GM21381 (cell line): Measurements from ENCODE around the gene C2CD4D.
"Not testable (repeated sequence)": the region's sequence is repeated elsewhere in the genome, so short reads cannot be mapped to it uniquely, and the experiment has no call there.

Source experiments
- ATAC-seq: cut with Tn5 transposase; IDR thresholded peaks from one replicate; pipeline ENCODE4 v1.9.1; 2021; ENCODE audit warnings: mild to moderate bottlenecking, moderate library complexity; ENCODE audit not compliant: unreplicated experiment

Gene C2CD4D

DNA sequence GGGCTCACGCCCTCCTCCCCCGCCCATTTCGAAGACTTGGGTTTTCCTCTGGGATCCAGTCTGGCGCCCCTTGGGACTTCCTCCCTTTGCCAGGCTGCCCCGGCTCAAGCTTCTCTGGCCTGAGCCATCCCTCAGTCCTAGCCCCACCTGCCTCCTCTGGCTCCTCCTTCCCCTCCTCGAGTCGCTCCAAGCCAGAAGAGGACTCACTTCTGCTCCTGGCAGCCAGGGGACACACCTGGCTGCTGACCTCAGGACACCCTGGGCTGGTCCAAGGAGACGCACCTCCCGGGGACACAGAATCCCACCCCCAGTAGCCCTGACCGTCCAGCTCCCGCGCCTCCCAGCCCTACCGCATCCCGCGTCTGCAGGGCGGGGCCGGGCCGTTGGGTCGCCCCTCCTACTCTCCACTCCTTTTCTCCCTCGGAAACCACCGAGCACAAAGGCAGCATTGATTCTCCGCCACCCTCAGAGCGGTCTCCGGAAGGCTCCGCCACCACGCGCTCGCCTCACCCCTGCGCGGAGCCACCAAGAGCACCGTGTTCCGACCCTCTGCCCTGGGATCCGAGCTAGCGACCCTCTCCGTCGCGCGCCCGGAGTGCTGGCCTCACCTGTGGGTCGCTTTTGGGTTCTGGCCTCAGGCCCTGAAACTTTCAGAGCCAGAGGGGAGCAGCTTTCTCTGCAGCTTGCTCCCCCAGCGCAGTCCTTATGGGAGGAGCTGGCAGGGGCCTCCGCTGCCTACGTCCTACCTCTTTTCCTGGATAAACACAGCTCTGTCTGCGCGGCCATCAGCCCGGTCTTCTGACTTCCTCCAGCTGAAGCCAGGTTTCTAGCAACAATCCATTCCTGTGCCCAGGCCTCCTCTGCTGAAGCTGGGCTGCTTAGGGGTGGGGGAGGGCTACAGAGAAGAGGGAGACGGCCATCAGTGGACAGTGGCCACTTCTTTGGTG lies at the start of gene C2CD4D:
TSS of gene C2CD4D (minus strand) at position 364 of the 947 bp plus-strand sequence. CDS start 831 bp downstream, outside the sequence.
- ATAC-seq, result no peak

DNA sequence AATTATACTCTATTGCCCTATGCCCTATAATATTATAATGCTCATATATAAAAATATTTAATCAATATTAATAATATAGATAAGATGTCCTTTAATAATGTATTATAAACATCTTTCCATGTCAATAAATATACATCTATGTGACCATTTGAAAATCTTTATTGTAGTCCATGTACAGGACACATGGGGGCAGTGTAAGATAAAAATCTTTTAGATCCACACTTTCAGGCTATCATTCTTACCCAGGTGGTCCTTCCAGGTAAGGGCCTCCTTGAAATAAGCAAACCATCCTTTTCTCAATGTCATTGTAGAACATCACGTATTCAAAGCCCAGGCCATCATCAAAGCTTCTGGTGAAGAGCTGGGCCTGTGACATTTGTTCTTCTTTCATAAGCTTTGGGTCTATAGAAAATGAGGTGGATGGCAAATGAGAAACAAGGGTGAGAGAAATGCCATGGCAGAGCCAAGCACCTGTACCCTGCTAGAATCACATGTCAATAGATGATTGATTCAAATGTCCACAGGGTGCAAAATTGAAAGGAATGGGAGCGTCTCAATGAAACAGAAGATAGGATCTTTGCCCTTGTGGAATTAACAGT lies 49.5 kb upstream of the C2CD4D start:
- ATAC-seq, result no peak

DNA sequence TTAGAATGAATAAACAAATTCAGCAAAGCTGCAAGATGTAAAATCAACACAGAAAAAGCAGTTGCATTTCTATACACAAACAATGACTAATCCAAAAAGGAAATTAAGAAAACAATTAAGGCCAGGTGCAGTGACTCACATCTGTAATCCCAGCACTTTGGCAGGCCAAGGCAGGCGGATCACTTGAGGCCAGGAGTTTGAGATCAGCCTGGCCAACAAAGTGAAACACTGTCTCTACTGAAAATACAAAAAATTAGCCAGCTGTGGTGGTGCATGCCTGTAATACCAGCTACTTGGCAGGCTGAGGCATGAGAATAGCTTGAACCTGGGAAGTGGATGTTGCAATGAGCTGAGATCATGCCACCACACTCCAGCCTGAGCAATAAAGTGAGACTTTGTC lies 47.4 kb upstream of the C2CD4D start:
- no peak for ATAC-seq

DNA sequence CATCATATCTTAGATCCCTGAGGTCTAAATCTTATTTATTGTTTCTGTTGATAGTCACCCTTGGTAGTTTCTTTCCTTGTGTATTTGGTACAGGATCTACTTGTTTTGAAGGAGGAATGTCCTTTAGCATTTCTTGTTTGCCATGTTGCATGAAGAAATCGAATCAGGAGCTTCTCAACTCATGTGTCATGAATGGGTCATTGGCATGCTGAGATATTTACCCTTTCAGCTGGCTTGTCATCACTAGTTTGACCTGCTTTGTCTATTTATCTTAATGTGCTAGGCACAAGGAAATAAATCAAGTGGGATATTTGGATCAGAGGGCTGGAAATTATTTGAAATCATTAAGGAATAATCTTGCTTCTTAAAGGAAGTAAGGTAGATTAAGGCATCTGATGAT lies 45.9 kb upstream of the C2CD4D start:
- ATAC-seq, result no peak

DNA sequence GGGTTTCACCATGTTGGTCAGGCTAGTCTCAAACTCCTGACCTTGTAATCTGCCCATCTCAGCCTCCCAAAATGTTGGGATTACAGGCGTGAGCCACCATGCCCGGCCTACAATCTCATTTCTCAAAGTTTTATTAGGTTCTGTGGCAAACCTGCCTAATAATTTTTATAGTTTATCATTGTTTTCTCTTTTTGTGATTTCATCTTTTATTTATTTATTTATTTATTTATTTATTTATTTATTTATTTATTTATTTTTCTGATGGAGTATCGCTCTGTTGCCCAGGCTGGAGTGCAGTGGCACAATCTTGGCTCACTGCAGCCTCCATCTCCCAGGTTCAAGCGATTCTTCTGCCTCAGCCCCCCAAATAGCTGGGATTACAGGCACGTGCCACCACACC lies 45.3 kb upstream of the C2CD4D start:
- not testable (repeated sequence) for ATAC-seq

DNA sequence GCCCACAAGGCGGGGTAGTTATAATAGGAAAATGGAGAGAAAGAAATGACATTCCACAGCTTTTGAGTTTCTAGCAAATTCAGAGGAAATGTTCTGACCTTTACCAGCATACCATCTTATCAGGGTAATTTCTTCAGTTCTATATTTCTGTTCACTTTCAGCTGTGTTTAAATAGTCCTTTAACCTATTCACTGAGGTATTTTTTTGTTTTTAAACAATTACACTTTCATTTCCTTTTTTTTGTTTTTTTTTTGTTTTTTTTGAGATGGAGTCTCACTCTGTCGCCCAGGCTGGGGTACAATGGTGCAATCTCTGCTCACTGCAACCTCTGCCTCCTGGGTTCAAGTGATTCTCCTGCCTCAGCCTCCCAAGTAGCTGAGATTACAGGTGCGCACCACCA lies 44.8 kb upstream of the C2CD4D start:
- ATAC-seq, result not testable (repeated sequence)

DNA sequence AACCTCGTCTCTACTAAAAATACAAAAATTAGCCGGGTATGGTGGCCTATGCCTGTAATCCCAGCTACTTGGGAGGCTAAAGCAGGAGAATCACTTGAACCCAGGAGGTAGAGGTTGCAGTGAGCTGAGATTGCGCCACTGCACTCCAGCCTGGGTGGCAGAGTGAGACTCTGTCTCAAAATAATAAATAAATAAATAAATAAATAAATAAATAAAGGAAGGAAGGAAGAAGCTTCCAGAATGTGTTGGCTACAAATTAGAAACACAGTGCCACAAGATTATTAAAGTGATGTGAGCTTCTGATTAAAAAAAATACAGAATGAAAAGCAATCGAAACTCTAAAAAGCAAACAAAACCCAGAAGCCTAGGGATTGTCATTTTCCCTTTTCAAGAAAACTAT lies 44.3 kb upstream of the C2CD4D start:
- not testable (repeated sequence) for ATAC-seq

DNA sequence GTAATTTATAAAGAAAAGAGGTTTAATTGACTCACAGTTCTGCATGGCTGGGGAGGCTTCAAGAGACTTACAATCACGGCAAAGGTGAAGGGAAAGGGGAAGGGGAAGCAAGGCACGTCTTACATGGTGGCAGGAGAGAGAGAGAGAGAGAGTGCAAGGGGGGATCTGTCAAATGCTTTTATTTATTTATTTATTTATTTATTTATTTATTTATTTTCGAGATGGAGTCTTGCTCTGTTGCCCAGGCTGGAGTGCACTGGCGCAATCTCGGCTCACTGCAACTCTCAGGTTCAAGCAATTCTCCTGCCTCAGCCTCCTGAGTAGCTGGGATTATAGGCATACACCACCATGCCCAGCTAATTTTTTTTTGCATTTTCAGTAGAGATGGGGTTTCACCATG lies 43.3 kb upstream of the C2CD4D start:
- not testable (repeated sequence) for ATAC-seq

DNA sequence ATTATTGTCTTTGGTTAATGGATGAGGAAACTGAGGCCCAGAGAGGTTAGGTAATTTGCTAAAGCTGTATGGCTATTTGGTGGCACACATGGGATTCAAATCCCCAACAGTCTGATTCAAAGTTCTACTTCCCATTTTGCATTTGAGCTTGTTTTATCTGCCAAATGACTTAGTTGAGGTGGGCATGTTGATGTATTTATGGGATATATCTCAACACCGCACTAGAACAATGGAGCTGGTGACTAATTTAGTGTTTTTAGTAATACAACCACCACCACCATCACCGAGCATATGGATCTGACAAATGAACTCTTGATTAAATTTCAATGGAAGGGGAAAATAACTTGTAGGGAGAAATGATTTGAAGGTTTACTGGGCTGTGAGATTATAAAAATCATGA lies 42.8 kb upstream of the C2CD4D start:
- no peak for ATAC-seq

DNA sequence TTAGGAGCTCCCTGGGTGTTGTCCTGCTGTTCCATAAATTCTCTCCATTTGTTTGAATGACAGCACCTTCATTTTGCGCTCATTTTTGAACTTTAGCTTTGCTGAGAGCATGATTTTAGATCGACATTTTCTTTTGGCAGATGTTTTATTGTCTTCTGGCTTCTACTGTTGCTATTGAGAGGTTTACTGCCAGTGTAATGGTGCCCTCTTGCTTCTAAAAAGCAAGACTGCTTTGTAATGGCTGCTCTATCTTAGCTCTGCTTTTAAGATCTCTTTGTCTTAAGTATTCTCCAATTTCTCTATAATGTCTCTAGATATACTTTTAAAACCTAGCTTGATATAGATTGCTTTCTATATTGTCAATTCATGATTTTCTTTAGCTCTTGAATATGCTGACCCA lies 41.9 kb upstream of the C2CD4D start:
- ATAC-seq, result no peak

DNA sequence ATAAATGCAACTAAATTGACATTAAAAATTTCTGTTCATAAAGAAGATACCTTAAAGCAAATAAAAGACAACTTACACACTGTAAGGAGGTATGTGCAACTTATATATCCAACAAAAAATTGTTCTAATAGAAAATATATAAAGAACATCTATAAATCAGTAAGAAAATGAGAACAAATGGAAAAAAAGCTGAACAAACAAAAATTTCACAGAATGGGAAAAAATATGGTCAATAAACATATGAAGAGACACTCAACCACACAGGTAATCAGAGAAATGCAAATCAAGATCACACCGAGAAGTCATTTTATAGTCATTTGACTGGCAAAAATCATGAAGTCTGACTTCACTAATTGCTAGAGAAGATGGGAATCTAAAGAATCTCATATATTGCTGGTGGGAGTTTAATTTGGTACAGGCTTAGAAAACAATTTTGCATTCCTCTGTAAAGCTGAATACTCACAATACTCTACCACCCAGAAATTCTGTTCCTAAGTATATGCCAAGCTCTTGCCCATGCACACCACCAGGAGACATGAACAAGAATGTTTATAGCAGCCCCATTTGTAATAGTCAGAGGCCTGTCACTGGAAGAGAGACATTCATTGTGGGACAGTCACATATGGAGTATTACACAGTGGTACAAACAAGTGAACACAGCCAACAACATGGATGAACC lies 35.9 kb upstream of the C2CD4D start:
- ATAC-seq, result no peak

DNA sequence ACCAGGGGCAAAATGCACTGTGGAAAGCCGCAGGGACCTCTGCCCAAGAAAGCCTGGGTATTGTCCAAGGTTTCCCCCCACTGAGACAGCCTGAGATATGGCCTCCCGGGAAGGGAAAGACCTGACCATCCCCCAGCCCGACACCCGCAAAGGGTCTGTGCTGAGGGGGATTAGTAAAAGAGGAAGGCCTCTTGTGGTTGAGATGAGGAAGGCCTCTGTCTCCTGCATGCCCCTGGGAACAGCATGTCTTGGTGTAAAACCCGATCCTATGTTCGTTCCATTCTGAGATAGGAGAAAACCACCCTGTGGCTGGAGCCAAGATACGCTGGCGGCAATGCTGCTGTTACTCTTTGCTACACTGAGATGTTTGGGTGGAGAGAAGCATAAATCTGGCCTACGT lies 33.2 kb upstream of the C2CD4D start:
- not testable (repeated sequence) for ATAC-seq

DNA sequence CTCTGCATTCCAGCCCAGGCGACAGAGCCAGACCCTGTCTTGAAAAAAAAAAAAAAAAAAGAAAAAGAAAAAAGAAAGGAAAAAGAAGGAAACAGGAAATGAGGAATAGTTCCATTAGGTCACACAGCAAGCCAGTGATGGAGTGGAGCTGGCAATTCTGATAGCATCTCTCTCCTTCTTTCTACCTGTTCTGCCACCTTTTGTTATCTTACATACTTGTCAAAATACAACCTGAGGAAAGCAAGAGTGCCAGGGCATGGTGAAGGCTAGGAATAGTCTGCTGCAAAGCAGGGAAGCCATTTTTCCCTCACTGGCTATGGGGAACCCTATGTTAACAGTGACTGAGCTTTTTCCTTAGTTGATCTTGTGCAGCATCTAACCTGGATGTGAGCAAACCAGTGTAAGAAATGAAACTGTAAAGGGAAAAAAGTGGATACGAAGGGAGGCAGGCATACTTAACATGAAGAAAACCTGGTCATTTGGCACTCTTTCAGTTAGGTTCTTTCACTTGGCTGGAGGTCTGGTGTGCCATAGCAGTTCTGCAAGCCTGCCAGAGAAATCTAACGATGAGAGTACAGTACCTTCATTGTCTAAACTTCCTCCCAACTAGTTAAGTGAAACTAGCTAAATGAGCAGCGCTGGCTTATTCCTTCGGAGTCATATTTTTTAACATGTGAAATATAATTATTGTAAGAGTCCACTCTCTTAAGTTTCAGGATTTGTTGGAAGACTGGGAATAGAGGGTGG lies 31.8 kb upstream of the C2CD4D start:
- no peak for ATAC-seq

DNA sequence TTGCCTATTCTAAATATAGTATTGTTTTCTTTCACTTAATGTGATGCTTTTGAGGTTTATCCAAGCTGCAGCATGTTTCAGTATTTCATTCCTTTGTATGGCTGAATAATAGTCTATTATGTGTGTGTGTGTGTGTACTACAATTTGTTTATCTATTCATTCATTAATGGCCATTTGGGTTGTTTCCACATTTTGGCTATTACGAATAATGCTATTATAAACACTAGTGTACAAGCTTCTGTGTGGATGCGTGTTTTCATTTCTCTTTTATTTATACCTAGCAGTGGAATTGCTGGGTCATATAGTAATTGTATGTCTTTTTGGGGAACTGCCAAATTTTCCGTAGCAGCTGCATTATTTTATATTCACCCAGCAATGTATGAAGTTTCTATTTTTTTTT lies 28.9 kb upstream of the C2CD4D start:
- no peak for ATAC-seq

DNA sequence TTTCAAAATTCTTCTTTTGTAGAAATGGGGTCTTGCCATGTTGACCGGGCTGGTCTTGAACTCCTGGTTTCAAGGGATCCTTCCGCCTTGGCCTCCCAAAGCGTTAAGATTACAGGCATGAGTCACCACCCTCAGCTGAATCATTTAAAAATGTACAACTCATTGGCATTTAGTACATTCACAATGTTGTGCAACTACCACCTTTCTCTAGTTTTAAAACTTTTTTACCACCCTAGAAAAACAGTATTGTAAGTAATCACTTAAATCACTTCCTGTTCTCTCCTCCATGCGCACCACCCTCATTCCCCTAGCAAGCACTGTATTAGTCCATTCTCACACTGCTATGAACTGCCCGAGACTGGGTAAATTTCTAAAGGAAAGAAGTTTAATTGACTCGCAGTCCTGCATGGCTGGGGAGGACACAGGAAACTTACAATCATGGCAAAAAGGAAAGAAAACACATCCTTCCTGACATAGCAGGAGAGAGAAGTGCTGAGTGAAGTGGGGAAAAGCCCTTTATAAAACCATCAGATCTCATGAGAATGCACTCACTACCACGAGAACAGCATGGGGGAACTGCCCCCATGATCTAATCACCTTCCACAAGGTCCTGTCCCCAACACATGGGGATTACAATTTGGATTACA lies 28.3 kb upstream of the C2CD4D start:
- no peak for ATAC-seq

DNA sequence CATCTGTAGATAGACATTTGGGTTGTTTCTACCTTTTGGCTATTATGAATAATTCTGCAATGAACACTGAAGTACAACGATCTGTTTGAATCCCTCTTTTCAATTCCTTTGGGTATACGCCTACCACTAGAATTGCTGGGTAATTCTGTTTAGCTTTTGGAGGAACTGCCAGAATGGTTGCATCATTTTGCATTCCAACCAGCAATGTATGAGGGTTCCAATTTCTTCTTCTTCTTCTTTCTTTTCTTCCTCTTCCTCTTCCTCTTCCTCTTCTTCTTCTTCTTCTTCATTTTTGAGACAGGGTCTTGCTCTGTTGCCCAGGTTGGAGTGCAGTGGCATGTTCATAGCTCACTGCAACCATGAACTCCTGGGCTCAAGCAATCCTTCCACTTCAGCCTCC lies 27.7 kb upstream of the C2CD4D start:
- ATAC-seq, result no peak

DNA sequence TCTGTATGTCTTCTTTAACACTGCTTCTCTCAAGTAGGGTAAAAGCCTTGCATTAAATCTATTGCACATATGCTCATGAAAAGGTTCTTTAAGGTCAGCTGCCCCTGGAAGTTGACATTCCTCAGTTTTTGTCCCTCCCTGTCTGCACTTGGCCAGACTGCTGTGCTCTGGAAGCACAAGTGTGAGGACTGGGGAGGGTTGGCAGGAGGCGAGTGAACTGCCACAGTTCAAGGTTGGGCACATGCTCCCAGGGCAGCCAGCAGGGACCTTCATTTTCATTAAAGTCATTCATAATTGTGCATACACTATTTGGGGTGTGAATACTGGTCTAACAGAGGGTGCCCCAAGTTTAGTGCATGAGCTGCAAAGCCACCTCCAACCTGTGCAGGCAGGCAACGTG lies 24.8 kb upstream of the C2CD4D start:
- no peak for ATAC-seq

DNA sequence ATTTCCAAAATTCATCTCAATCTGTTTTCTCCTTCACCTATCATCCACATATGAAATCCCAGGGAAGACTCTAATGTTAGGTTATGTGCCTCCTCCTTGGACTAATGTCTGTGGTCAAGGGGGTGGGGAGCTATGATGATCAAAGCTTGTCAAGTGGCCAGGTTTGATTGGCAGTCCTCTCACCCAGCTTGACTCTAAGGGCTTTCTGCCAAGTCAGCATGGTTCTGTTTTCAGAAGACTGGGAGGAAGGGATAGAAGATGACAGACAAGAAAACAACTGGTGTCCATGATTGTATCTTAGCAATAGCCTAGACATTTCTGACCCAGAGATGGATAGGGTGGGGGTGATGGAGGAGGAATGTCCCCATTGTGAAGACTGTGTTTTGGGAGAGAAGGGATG lies 23.0 kb upstream of the C2CD4D start:
- ATAC-seq, result no peak

DNA sequence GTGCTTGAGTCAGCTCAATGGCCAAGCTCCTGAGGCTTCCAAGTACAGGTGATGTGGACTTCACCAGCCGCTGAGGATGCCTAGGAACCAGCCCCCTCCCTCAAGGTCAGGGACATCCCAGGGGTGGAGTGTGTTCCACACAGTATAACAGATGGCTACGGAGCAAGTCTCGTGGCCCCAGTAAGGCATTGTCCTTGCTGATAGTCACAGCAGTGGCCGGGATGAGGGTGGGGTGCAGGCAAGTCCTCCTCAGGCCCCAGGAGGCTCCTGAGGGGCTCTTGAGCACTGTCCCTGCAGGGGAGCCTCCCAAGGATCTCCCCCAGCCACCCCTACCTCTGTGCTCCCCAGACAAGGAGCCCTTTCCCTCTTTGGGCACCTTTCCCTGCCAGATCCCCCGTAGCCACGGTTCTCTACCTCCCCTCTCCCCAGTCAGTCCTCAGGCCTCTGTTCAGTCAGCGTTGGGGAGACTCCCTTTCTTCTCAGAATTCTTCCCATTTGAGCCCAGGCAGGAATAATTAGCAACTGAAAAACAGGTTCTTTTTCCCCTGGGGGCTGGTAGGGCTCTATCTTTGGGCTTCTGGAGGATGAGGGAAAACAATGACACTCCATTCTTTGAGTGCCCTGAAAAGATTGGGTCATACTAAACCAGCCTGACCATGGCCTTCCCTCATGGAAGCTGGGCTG lies 21.0 kb upstream of the C2CD4D start:
- ATAC-seq, result no peak

DNA sequence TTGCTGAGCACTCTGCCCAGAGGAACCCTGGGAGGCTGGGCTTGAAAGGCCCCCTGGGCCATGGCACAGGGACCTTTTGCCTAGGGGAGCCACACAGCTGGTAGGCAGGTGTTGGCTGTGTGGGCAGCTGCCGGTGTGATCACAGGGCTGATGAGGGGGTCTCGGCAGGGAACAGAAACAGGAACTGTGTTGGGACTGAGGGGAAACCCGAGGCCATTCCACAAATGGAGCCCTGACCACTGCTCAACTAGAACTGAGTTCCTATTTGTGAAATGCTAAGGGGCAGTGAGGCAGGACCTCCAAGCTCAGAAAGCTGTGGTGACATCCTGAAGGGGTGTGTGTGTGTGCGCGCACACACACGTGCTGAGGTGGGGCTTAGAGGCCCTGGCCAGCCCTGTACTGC lies 20.3 kb upstream of the C2CD4D start:
- no peak for ATAC-seq
